Memory B cell (primary cell): ENCODE measurements around the gene MAML2.

ENCODE experiments used
- ATAC-seq: fragments of 150-1000 bp; cut with Tn5 transposase; 2 replicates; pipeline ENCODE4 v1.10.0; 2021; ENCODE audit warnings: low read depth, mild to moderate bottlenecking, moderate library complexity
- DNase-seq, 2 donors: peaks; one replicate each; pipeline ENCODE4 v3.0.0; 2022; ENCODE audit warnings: low spot score in 2 of 2
- H3K27ac Mint-ChIP-seq: one replicate; pipeline ENCODE4 v1.8.0; 2022; ENCODE audit warnings: mild to moderate bottlenecking, moderate library complexity, mixed read lengths
- H3K27me3 Mint-ChIP-seq: one replicate; pipeline ENCODE4 v1.8.0; 2022; ENCODE audit warnings: mixed read lengths
- H3K36me3 Mint-ChIP-seq: one replicate; pipeline ENCODE4 v1.8.0; 2022; ENCODE audit warnings: mild to moderate bottlenecking, mixed read lengths
- H3K4me1 Mint-ChIP-seq: one replicate; pipeline ENCODE4 v1.8.0; 2022; ENCODE audit warnings: mixed read lengths
- H3K4me3 Mint-ChIP-seq: one replicate; pipeline ENCODE4 v1.8.0; 2022; ENCODE audit warnings: mild to moderate bottlenecking, moderate library complexity, mixed read lengths
- H3K9me3 Mint-ChIP-seq: one replicate; pipeline ENCODE4 v1.8.0; 2022; ENCODE audit warnings: mixed read lengths

Gene MAML2

DNA sequence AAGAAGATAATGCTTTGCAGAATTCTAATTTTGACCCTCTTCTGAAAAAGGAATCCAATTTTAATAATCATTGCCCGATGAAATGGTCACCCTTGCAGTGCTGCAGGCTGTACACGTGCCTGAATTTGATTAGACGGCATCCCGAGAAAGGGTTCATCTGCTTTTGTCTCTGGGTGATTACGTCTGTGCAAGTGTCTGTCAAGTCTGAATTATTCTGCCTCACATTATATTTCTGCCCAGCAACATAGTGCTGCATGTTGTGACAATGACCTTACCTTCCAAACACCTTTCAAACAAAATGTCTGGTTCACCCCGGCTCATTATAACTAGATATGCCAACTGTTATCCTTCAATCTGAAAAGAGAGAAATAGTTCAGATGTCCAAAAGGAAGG is 164.1 kb downstream of the MAML2 start:
- Mint-ChIP-seq H3K9me3 (no peaks in the 10 kb centered on the region), H3K36me3 (peaks cover 15% of the 10 kb centered on the region), H3K4me1 (peaks cover 15% of the 10 kb centered on the region), H3K27ac (peak overlapping the region; percentile 26), H3K4me3 (no peak overlapping the region), H3K27me3 (no peaks in the 10 kb centered on the region)
- DNase-seq (no peak), ATAC-seq (no peak)

DNA sequence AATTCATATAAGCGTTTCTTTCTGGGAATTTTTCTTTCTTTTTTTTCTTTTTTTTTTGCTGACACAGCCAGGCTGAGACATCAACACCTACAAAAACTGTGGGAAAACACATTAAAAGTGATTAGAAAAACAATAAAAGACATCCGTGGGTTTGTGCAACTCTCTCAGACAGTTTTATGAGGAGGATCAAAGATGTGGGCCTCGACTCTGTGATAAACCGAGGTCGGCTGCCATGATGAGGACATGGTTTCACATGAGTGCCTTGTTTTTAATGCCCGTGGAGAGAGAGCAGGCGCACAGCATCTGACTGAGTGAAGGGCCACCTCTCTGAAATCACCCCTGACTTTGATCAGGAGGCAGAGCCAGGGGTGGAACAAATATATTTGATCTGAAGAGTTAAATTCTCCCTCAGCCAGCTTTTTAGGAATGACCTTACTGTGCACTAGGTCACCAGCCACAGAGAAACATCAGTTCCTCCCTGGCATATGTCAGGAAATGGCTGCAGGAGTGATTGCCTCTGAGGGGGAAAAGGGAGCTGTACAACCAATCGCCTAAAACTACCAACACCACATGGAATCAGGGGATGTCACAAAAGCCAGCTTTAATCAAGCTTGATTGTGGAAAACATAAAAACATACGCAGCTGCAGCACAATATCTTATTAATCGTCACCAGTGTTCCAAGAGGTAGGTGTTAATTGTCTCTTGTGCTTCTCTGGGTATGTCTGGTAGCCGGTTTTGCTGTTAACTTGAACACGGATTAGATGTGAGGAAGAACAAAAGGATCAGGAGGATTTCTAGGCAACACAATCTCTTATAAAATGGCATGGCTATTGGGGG is 164.7 kb downstream of the MAML2 start:
- Mint-ChIP-seq H3K36me3 (peaks cover 15% of the 10 kb centered on the region), H3K9me3 (no peaks in the 10 kb centered on the region), H3K4me1 (peaks cover 21% of the 10 kb centered on the region), H3K4me3 (no peak overlapping the region), H3K27me3 (no peaks in the 10 kb centered on the region), H3K27ac (no peak overlapping the region)
- no peak for DNase-seq
- no peak for ATAC-seq

DNA sequence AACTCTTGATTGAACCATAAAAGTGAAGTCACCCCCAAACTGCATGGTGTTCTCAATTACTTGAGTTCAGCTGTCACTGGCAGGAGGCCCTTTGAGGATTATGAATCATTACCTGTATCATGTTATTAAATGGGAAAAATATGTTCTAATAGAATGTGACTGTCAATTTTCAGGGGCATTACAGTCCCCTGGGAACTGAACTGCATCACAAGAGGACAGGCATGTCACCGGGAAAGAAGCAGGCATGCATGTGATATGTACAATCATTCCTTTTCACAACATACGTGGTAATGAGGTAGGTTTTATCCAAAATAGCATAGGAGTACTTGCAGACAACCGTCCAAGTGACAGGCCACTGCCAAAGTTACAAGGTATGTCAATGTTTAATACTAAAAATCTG is 165.8 kb downstream of the MAML2 start:
- no peaks in the 10 kb centered on the region for H3K27me3 Mint-ChIP-seq
- no peaks in the 10 kb centered on the region for H3K9me3 Mint-ChIP-seq
- peaks cover 26% of the 10 kb centered on the region for H3K4me1 Mint-ChIP-seq
- ATAC-seq: no peak
- H3K36me3 Mint-ChIP-seq: peaks cover 18% of the 10 kb centered on the region
- no peak overlapping the region for H3K4me3 Mint-ChIP-seq
- peak overlapping the region; percentile 46 for H3K27ac Mint-ChIP-seq
- DNase-seq: no peak

DNA sequence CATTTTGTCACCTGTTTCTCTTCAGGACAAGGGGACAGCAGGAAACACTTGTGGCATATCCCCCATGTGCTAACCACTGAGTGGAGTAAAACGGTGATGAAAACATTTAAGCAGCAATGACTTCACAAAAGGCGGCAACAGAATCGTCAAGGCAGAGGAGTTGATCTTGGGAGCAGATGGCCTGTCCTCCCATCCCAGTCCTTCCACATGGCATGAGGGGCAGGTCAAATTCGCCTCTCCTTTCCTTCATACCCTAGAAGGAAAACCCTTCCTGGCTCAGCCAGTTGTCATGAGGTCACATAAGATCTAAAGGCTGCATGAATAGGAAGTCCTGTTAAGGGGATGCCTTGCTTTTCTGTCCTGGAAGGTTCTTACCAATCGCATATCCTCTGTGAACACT is 169.1 kb downstream of the MAML2 start:
- peaks cover 17% of the 10 kb centered on the region for H3K4me1 Mint-ChIP-seq

DNA sequence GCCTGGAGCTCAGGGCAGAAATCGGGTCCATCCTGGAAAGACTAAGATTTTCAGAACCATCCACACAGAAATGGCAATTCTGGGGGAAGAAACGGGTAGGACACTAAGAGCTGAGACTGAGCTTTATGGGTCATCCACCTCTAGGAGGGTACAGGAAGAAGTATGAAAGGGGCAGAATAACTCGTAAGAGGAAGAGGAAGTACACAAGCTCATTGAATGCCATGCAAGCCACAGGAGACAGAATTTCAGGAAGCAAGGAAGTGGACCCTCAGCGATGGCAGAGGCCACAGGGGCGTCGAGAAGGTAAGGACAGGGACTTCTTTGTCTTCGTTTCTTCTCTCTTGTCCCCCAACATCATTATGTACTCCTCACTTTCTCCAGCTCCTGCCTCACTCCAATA is 169.6 kb downstream of the MAML2 start:
- H3K4me3 Mint-ChIP-seq: no peak overlapping the region
- H3K4me1 Mint-ChIP-seq: peaks cover 17% of the 10 kb centered on the region
- H3K9me3 Mint-ChIP-seq: no peaks in the 10 kb centered on the region
- H3K36me3 Mint-ChIP-seq: peaks cover 16% of the 10 kb centered on the region
- H3K27me3 Mint-ChIP-seq: no peaks in the 10 kb centered on the region
- H3K27ac Mint-ChIP-seq: no peak overlapping the region
- no peak for ATAC-seq
- DNase-seq: no peak

More for the DNA sequence above, 169.1 kb downstream of the MAML2 start:
- no peak for DNase-seq
- H3K36me3 Mint-ChIP-seq: peaks cover 17% of the 10 kb centered on the region
- no peak overlapping the region for H3K4me3 Mint-ChIP-seq
- H3K9me3 Mint-ChIP-seq: no peaks in the 10 kb centered on the region
- H3K27ac Mint-ChIP-seq: no peak overlapping the region
- no peak for ATAC-seq
- H3K27me3 Mint-ChIP-seq: no peaks in the 10 kb centered on the region

- H3K4me3 Mint-ChIP-seq: no peak overlapping the region
- no peaks in the 10 kb centered on the region for H3K27me3 Mint-ChIP-seq
- H3K9me3 Mint-ChIP-seq: no peaks in the 10 kb centered on the region
- DNase-seq (no peak), ATAC-seq (no peak)
- H3K27ac Mint-ChIP-seq: no peak overlapping the region
- H3K4me1 Mint-ChIP-seq: peaks cover 17% of the 10 kb centered on the region
- H3K36me3 Mint-ChIP-seq: peaks cover 13% of the 10 kb centered on the region
Measured at GRCh38 chr11:96172604-96173003, 170.4 kb downstream of the MAML2 start.

DNA sequence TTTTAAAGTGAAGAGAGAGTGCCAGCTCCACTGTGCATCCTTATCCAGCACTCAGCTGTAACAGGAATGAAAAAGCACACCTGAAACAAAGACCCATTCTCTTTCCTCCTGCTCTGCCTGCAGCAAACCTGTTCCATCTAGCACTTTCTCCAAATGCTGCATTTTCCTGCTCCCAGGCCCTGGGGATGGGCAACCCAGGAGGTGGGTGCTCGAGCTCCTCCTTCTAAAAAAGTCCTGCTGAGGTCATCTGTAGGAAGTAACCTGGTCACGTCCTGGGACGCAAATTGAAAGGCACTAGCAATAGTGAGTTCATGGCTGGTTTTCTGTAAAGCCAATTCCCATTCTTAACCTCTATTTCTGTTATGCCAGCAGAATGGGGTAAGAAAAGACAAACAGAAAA is 173.7 kb downstream of the MAML2 start:
- Mint-ChIP-seq H3K27ac (no peak overlapping the region), H3K36me3 (peaks cover 9% of the 10 kb centered on the region), H3K27me3 (no peaks in the 10 kb centered on the region), H3K9me3 (no peaks in the 10 kb centered on the region), H3K4me3 (no peak overlapping the region), H3K4me1 (peaks cover 30% of the 10 kb centered on the region)
- no peak for DNase-seq
- ATAC-seq: no peak

GRCh38 chr11:96168623-96169022 is 174.4 kb downstream of the MAML2 start:
- H3K4me3 Mint-ChIP-seq: no peak overlapping the region
- ATAC-seq: no peak

GRCh38 chr11:96167787-96168186 is 175.2 kb downstream of the MAML2 start:
- Mint-ChIP-seq H3K9me3 (no peaks in the 10 kb centered on the region), H3K36me3 (peaks cover 8% of the 10 kb centered on the region), H3K27ac (peak overlapping the region; percentile 30), H3K4me3 (no peak overlapping the region), H3K27me3 (no peaks in the 10 kb centered on the region), H3K4me1 (peaks cover 20% of the 10 kb centered on the region)
- DNase-seq: no peak
- ATAC-seq: no peak

More at GRCh38 chr11:96168623-96169022, 174.4 kb downstream of the MAML2 start:
- DNase-seq: no peak
- Mint-ChIP-seq H3K36me3 (peaks cover 9% of the 10 kb centered on the region), H3K4me1 (peaks cover 28% of the 10 kb centered on the region), H3K9me3 (no peaks in the 10 kb centered on the region), H3K27ac (no peak overlapping the region), H3K27me3 (no peaks in the 10 kb centered on the region)

DNA sequence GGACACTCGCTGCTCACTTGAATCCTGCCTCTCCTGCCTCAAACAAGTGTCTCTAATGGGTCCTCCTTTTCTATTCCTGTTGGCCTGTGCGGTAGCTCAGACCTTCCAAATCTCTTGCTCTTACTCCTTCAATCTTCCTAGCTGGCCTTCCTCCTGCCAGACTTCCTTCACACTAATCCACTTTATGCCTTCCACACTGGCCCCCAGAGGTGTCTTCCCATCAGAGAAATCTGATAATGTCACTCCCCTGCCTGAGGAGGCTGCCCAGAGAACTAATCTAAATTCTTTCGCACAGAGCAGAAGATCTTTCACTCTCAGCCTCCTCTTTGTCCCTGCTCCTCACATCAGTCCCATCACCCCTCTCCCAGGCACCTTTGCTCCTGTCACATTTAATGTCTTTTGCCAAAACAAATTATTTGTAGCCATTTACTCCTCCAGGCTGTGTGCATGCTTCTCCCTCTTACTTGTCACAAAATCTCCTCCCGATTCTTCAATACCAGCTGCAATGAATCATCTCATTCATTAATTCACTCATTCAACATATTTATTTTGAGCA is 175.7 kb downstream of the MAML2 start:
- peaks cover 19% of the 10 kb centered on the region for H3K4me1 Mint-ChIP-seq
- H3K36me3 Mint-ChIP-seq: peaks cover 6% of the 10 kb centered on the region
- DNase-seq (no peak), ATAC-seq (no peak)
- H3K27me3 Mint-ChIP-seq: no peaks in the 10 kb centered on the region
- no peaks in the 10 kb centered on the region for H3K9me3 Mint-ChIP-seq
- no peak overlapping the region for H3K4me3 Mint-ChIP-seq
- peak overlapping the region; percentile 30 for H3K27ac Mint-ChIP-seq

DNA sequence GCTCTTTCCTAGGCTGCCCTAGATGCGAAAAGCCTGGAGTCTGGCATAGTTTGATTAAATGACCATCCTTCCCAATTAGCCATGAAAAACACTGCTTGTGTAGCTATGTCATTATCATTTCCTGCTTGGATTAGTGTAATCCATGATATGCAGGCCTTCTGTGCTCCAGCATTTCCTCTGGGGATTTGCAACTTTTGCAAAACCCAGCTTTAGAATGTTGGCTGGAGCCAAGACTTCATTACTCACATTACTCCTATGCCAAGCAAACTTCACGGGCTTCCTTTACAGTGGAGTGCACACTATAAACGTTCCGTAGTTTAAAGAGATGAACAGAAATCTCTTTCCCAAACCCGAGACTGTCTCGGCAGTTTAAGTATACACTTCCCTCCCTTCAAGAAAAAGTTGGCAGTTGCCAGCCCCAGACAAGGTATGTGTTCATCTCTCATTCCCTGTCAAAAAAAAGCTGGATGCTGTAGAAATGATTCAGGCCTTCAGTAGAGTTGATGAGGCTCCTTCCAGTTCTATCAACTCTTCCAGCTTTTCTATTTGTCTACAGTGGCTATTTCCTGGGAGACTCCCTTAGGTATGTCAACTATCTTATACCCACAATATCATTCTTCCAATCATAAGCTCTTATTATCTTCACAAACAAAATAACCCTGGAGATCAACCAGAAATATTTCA is 180.0 kb downstream of the MAML2 start:
- Mint-ChIP-seq H3K27me3 (no peaks in the 10 kb centered on the region), H3K27ac (no peak overlapping the region), H3K4me3 (no peak overlapping the region), H3K9me3 (no peaks in the 10 kb centered on the region), H3K4me1 (peaks cover 19% of the 10 kb centered on the region), H3K36me3 (peaks cover 5% of the 10 kb centered on the region)
- ATAC-seq: no peak
- no peak for DNase-seq

- Mint-ChIP-seq H3K9me3 (no peaks in the 10 kb centered on the region), H3K27me3 (no peaks in the 10 kb centered on the region), H3K27ac (no peak overlapping the region), H3K36me3 (peaks cover 5% of the 10 kb centered on the region), H3K4me3 (no peak overlapping the region), H3K4me1 (peaks cover 19% of the 10 kb centered on the region)
- DNase-seq: no peak
- no peak for ATAC-seq
Measured at GRCh38 chr11:96161307-96162089, 181.5 kb downstream of the MAML2 start.

DNA sequence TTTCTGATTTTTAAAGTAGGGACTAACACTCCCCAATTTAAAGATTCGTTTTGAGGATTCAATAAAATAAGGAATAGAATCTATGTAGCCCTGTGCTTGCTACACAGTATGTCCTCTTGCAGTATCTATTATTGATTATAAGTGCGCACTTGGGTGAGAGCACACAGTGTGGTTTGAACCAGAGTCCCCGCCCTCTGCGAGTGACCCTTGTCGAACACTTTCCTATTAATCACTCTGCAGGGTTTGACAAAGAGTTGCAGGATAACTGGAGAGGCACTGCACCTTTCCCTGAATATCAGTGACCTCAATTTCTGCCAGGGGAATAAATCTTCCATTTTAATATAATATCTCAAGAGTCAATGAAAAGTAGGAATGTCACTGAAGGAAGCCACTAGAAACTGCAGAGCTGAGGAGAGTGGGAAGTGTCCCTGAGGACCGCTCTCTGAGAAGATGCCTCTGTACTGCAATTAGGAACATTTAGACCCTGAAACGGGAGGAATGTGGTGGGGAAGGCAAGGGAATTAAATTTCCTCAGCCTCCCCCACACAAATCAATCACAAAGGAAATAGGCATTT is 182.2 kb downstream of the MAML2 start:
- DNase-seq: no peak
- Mint-ChIP-seq H3K27ac (no peak overlapping the region), H3K9me3 (no peaks in the 10 kb centered on the region), H3K4me3 (no peak overlapping the region), H3K27me3 (no peaks in the 10 kb centered on the region), H3K4me1 (peaks cover 23% of the 10 kb centered on the region), H3K36me3 (peaks cover 5% of the 10 kb centered on the region)
- ATAC-seq: no peak
